Stimulated activated CD8-positive, alpha-beta memory T cell treated with anti-CD3 and anti-CD28 coated beads, Interleukin-4, amount 100 ng/mL, for 24 hours (primary cell): ENCODE measurements around the gene CD8B2.
"Not testable (repeated sequence)": the region's sequence is repeated elsewhere in the genome, so short reads cannot be mapped to it uniquely, and the experiment has no call there.

Experiments
- DNase-seq: peaks from one replicate; pipeline ENCODE4 v3.0.0-alpha.2; 2020; ENCODE audit warnings: low read depth

Gene CD8B2

GRCh38 chr2:106551417-106552130, 64.4 kb downstream of the CD8B2 start:
- no peak for DNase-seq

GRCh38 chr2:106552921-106553320, 65.8 kb downstream of the CD8B2 start:
- DNase-seq: no peak

- no peak for DNase-seq
Measured at GRCh38 chr2:106553321-106553720, 66.2 kb downstream of the CD8B2 start.

GRCh38 chr2:106554411-106554810, 67.2 kb downstream of the CD8B2 start:
- DNase-seq: no peak

GRCh38 chr2:106555053-106555452, 67.9 kb downstream of the CD8B2 start:
- DNase-seq: no peak

GRCh38 chr2:106559786-106560185, 72.6 kb downstream of the CD8B2 start:
- not testable (repeated sequence) for DNase-seq

GRCh38 chr2:106560773-106561172, 73.6 kb downstream of the CD8B2 start:
- DNase-seq: no peak

- DNase-seq: no peak
Measured at GRCh38 chr2:106561356-106561755, 74.2 kb downstream of the CD8B2 start.

GRCh38 chr2:106561803-106562202, 74.6 kb downstream of the CD8B2 start:
- no peak for DNase-seq

GRCh38 chr2:106562268-106563186, 75.4 kb downstream of the CD8B2 start:
- DNase-seq: no peak

- no peak for DNase-seq
Measured at GRCh38 chr2:106563195-106563594, 76.0 kb downstream of the CD8B2 start.

GRCh38 chr2:106565599-106565998, 78.4 kb downstream of the CD8B2 start:
- no peak for DNase-seq

GRCh38 chr2:106566050-106566449, 78.9 kb downstream of the CD8B2 start:
- DNase-seq: peak; percentile 15

- DNase-seq: not testable (repeated sequence)
Measured at GRCh38 chr2:106566484-106566883, 79.3 kb downstream of the CD8B2 start.

GRCh38 chr2:106570316-106570715, 83.2 kb downstream of the CD8B2 start:
- DNase-seq: no peak
